ENCODE data around the gene LIN37. TPM values are rescaled to one million over a fixed set of nuclear protein-coding genes. Genes with fewer than 3 reads are reported as not detected.

Gene LIN37
- total and polyA plus RNA-seq, 3 donors from 2014 or later, result 24.8 to 30.2 (median 30.2) TPM

GRCh38 chr19:35734273-35734672, 14.1 kb upstream of the LIN37 start:
- no peaks in the 10 kb centered on the region for H3K36me3 ChIP-seq (ENCODE audit: low read depth, missing control alignments)
- 89 to 95% methylated on average over 8 of the region's 8 CpGs for WGBS, 2 donors
- no peak for DNase-seq
- no peak for TF ChIP-seq CTCF (IDR thresholded peaks at IDR 0.05)
- TF ChIP-seq POLR2A (IDR thresholded peaks at IDR 0.05), result no peak
- H3K27me3 ChIP-seq, result no peaks in the 10 kb centered on the region
- H3K9me3 ChIP-seq, result no peaks in the 10 kb centered on the region
- H3K27ac ChIP-seq, result no peak overlapping the region
- intact Hi-C loops (cut with DNase I; ENCODE audit: low total_unique reads), result no loop called here
- no peak overlapping the region for H3K4me3 ChIP-seq
- no peaks in the 10 kb centered on the region for H3K4me1 ChIP-seq

- Histone ChIP-seq H3K27ac (no peak overlapping the region), H3K27me3 (no peaks in the 10 kb centered on the region), H3K36me3 (ENCODE audit: low read depth, missing control alignments) (no peaks in the 10 kb centered on the region), H3K9me3 (no peaks in the 10 kb centered on the region), H3K4me1 (peaks cover 3% of the 10 kb centered on the region), H3K4me3 (no peak overlapping the region)
- no peak for DNase-seq
- intact Hi-C loops (cut with DNase I; ENCODE audit: low total_unique reads), result no loop called here
- WGBS, 2 donors, result 79 to 82% methylated on average over 5 of the region's 5 CpGs
- TF ChIP-seq POLR2A (IDR thresholded peaks at IDR 0.05), result no peak
- no peak for TF ChIP-seq CTCF (IDR thresholded peaks at IDR 0.05)
Observed at GRCh38 chr19:35734889-35735288, 13.5 kb upstream of the LIN37 start.

GRCh38 chr19:35736913-35737886, 11.2 kb upstream of the LIN37 start:
- intact Hi-C loops (cut with DNase I; ENCODE audit: low total_unique reads), result no loop called here
- no peaks in the 10 kb centered on the region for H3K36me3 ChIP-seq (ENCODE audit: low read depth, missing control alignments)
- peaks cover 6% of the 10 kb centered on the region for H3K4me1 ChIP-seq
- no peak for DNase-seq
- no peaks in the 10 kb centered on the region for H3K9me3 ChIP-seq
- no peaks in the 10 kb centered on the region for H3K27me3 ChIP-seq
- TF ChIP-seq POLR2A (IDR thresholded peaks at IDR 0.05), result no peak
- TF ChIP-seq CTCF (IDR thresholded peaks at IDR 0.05), result no peak
- H3K27ac ChIP-seq, result no peak overlapping the region
- no peak overlapping the region for H3K4me3 ChIP-seq
- 85 to 87% methylated on average over 22 of the region's 22 CpGs for WGBS, 2 donors

GRCh38 chr19:35738021-35738886, 10.1 kb upstream of the LIN37 start:
- TF ChIP-seq CTCF (IDR thresholded peaks at IDR 0.05) (no peak), POLR2A (IDR thresholded peaks at IDR 0.05) (no peak)
- H3K4me1 ChIP-seq, result peaks cover 6% of the 10 kb centered on the region
- intact Hi-C loops (cut with DNase I; ENCODE audit: low total_unique reads), result no loop called here
- WGBS, 2 donors, result 89 to 92% methylated on average over 27 to 37 of the region's 37 CpGs
- H3K36me3 ChIP-seq (ENCODE audit: low read depth, missing control alignments), result no peaks in the 10 kb centered on the region
- H3K27me3 ChIP-seq, result no peaks in the 10 kb centered on the region
- no peak overlapping the region for H3K4me3 ChIP-seq
- DNase-seq, result no peak
- no peaks in the 10 kb centered on the region for H3K9me3 ChIP-seq
- no peak overlapping the region for H3K27ac ChIP-seq

All from testis (tissue), 3 donors.